Central memory CD8-positive, alpha-beta T cell (primary cell): ENCODE data around the gene SATB1.

ENCODE experiments used
- ATAC-seq: fragments of 150-1000 bp; cut with Tn5 transposase; replicated peaks from 2 replicates; pipeline ENCODE4 v1.10.0; 2022; ENCODE audit warnings: mild to moderate bottlenecking, moderate FRiP score, moderate number of reproducible peaks; ENCODE audit not compliant: poor library complexity, severe bottlenecking; ENCODE audit errors: extremely low read depth
- DNase-seq, 2 donors: peaks; one replicate each; pipeline ENCODE4 v3.0.0; 2021; ENCODE audit warnings: low spot score in 2 of 2
- H3K27ac Mint-ChIP-seq: one replicate; pipeline ENCODE4 v1.8.0; 2022; ENCODE audit warnings: low read depth, mild to moderate bottlenecking, moderate library complexity, mixed read lengths
- H3K27me3 Mint-ChIP-seq: one replicate; pipeline ENCODE4 v1.8.0; 2022; ENCODE audit warnings: mixed read lengths
- H3K36me3 Mint-ChIP-seq: one replicate; pipeline ENCODE4 v1.8.0; 2022; ENCODE audit warnings: mild to moderate bottlenecking, moderate library complexity, mixed read lengths; ENCODE audit not compliant: insufficient read depth
- H3K4me1 Mint-ChIP-seq: one replicate; pipeline ENCODE4 v1.8.0; 2022; ENCODE audit warnings: mixed read lengths
- H3K4me3 Mint-ChIP-seq: one replicate; pipeline ENCODE4 v1.8.0; 2022; ENCODE audit warnings: mild to moderate bottlenecking, moderate library complexity, mixed read lengths
- H3K9me3 Mint-ChIP-seq: one replicate; pipeline ENCODE4 v1.8.0; 2022; ENCODE audit warnings: mixed read lengths

Gene SATB1

GRCh38 chr3:18442756-18443664, 17.9 kb upstream of the SATB1 start:
- DNase-seq (no peak), ATAC-seq (no peak)
- H3K4me1 Mint-ChIP-seq, result peaks cover 63% of the 10 kb centered on the region
- H3K9me3 Mint-ChIP-seq, result no peaks in the 10 kb centered on the region
- H3K4me3 Mint-ChIP-seq, result peak overlapping the region; percentile 92
- H3K27me3 Mint-ChIP-seq, result no peaks in the 10 kb centered on the region
- peak overlapping the region; percentile 94 for H3K27ac Mint-ChIP-seq
- peaks cover 20% of the 10 kb centered on the region for H3K36me3 Mint-ChIP-seq

GRCh38 chr3:18441551-18441950, 16.4 kb upstream of the SATB1 start:
- no peak overlapping the region for H3K27ac Mint-ChIP-seq
- H3K27me3 Mint-ChIP-seq, result no peaks in the 10 kb centered on the region
- H3K4me3 Mint-ChIP-seq, result peak overlapping the region; percentile 32
- H3K4me1 Mint-ChIP-seq, result peaks cover 56% of the 10 kb centered on the region
- peaks cover 20% of the 10 kb centered on the region for H3K36me3 Mint-ChIP-seq
- ATAC-seq, result no peak
- no peaks in the 10 kb centered on the region for H3K9me3 Mint-ChIP-seq
- DNase-seq, result no peak

- peaks cover 16% of the 10 kb centered on the region for H3K36me3 Mint-ChIP-seq
- H3K4me1 Mint-ChIP-seq, result peaks cover 55% of the 10 kb centered on the region
- ATAC-seq, result no peak
Observed at GRCh38 chr3:18440066-18440722, 15.1 kb upstream of the SATB1 start.

DNA sequence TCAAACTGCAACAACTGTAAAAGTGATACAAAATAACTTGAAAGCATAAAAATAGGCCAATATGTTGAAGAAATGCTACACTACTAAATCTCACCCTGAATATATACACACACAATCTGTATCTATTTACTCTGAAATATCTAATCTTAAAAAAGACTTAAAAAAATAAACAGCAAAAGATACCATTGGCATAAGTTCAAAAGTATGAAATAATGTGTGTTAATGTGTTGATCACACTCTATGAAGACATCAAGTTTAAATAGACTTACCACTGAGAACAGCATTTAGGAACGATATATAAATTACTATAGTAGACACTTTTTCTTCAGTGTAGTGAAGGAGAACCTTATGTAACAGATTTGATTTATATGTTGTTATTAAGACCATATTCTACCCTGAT, 14.1 kb upstream of the SATB1 start:
- DNase-seq (no peak), ATAC-seq (no peak)
- Mint-ChIP-seq H3K9me3 (no peaks in the 10 kb centered on the region), H3K27ac (peak overlapping the region; percentile 44), H3K27me3 (no peaks in the 10 kb centered on the region), H3K36me3 (peaks cover 12% of the 10 kb centered on the region), H3K4me1 (peaks cover 59% of the 10 kb centered on the region), H3K4me3 (no peak overlapping the region)

More at GRCh38 chr3:18440066-18440722, 15.1 kb upstream of the SATB1 start:
- Mint-ChIP-seq H3K27me3 (no peaks in the 10 kb centered on the region), H3K27ac (peak overlapping the region; percentile 44), H3K4me3 (peak overlapping the region; percentile 53), H3K9me3 (no peaks in the 10 kb centered on the region)
- DNase-seq, result no peak

DNA sequence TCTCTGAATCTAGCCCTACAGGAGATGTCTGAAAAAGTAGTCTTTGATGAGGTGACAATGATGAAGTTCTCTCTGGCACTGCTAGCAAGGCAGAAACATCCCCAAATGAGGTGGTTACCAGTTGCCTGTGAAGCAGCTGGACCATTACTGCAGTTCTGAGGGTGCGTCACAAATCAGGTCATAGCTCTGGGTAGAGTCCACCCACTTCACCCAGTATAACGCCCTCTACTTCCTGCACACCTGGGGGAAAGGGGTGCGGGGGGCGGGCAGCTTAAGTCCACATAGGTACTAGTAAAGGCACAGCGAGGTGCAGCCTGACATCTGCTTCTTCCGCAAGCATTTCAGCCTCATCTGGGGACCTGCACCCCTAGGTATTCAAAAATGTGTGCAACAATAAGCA, 13.4 kb upstream of the SATB1 start:
- peaks cover 57% of the 10 kb centered on the region for H3K4me1 Mint-ChIP-seq
- H3K9me3 Mint-ChIP-seq, result no peaks in the 10 kb centered on the region
- DNase-seq (peak; percentile 22 to 24), ATAC-seq (peak; percentile 88)
- H3K27me3 Mint-ChIP-seq, result no peaks in the 10 kb centered on the region
- H3K4me3 Mint-ChIP-seq, result peak overlapping the region; percentile 65
- H3K36me3 Mint-ChIP-seq, result peaks cover 6% of the 10 kb centered on the region
- peak overlapping the region; percentile 77 for H3K27ac Mint-ChIP-seq

DNA sequence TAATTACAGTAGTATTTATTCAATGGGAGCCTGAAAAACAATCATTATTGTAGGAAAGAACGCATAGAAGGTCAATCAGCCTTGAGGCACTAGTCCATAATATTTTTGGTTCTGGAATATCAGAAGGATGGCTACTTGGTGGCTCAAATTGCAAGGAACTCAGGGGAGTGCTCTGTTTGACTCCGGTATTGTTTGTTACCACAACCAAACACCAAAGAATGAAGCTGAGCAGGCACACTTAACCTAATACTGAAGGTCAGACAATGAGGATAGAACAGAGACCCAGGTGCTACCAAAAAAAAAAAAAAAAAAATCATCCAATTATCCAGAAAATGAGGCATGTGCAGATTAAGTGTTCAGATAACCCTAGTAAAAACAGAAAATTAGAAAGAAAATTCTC, 11.1 kb upstream of the SATB1 start:
- H3K36me3 Mint-ChIP-seq, result peaks cover 3% of the 10 kb centered on the region
- no peak for DNase-seq
- H3K27ac Mint-ChIP-seq, result no peak overlapping the region
- peak overlapping the region; percentile 42 for H3K4me3 Mint-ChIP-seq
- peaks cover 48% of the 10 kb centered on the region for H3K4me1 Mint-ChIP-seq
- ATAC-seq, result no peak
- no peaks in the 10 kb centered on the region for H3K27me3 Mint-ChIP-seq
- no peaks in the 10 kb centered on the region for H3K9me3 Mint-ChIP-seq

DNA sequence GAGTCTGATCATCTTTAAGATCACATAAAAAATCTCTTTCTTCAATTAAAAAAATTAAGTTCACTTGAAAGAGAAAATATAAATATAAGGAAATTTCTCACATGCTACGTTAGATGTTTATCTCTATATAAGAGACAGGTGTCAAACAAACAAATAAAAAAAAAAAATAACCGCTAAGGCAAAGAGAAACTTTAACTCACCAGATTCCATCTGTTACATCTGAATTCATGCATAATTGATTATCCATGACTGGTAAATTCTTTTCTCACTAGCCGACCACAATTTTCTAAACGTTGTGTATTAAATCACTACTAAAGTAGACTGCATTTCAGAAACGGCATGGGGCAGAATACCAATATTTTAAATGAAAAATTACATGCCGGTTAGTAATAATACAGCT, 9.6 kb upstream of the SATB1 start:
- no peaks in the 10 kb centered on the region for H3K9me3 Mint-ChIP-seq
- no peak overlapping the region for H3K27ac Mint-ChIP-seq
- ATAC-seq, result no peak
- H3K27me3 Mint-ChIP-seq, result no peaks in the 10 kb centered on the region
- peaks cover 46% of the 10 kb centered on the region for H3K4me1 Mint-ChIP-seq
- no peak overlapping the region for H3K4me3 Mint-ChIP-seq
- H3K36me3 Mint-ChIP-seq, result peaks cover 6% of the 10 kb centered on the region
- no peak for DNase-seq

GRCh38 chr3:18432752-18433151, 7.6 kb upstream of the SATB1 start:
- no peak overlapping the region for H3K4me3 Mint-ChIP-seq

GRCh38 chr3:18431266-18431665, 6.1 kb upstream of the SATB1 start:
- DNase-seq, result no peak
- H3K4me3 Mint-ChIP-seq, result peak overlapping the region; percentile 50

More at GRCh38 chr3:18432752-18433151, 7.6 kb upstream of the SATB1 start:
- Mint-ChIP-seq H3K36me3 (peaks cover 6% of the 10 kb centered on the region), H3K27ac (no peak overlapping the region), H3K4me1 (peaks cover 36% of the 10 kb centered on the region), H3K9me3 (no peaks in the 10 kb centered on the region), H3K27me3 (no peaks in the 10 kb centered on the region)
- ATAC-seq, result no peak
- no peak for DNase-seq

DNA sequence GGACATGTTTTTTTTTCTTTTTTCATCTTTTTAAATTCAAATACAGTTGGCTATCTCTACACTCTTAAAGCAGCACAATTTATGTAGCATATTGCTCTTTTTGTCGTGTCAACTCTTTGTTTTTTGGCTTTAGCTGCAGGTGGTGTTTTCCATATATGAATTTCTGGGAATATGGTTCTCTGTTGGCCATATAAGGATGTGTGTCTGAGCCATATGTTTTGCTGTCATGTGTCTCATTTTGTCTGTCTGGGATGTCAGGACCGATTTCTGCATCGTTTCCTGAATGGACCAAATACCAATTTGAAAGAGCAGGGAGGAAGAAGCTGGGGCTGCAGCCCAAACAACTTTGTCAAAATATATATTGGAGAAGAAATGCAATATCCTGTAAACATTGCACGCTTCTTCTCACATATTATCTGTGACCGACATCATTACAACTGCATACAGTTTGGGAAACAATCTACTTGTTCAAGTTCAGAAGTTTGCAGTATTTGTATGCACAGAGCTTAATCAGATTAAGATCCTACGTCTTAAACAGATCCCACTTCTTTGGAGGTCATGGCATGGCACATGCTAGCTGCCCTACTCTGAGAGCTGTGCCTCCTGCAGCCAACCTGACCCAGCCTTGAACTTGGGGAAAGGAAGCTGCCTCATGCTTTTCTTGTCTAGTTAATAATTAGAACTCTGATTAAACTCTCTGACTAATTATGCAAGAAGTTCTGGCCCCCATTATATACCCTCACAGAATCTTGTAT, 4.0 kb upstream of the SATB1 start:
- H3K27me3 Mint-ChIP-seq, result no peaks in the 10 kb centered on the region
- H3K4me1 Mint-ChIP-seq, result peaks cover 39% of the 10 kb centered on the region
- H3K27ac Mint-ChIP-seq, result no peak overlapping the region
- H3K36me3 Mint-ChIP-seq, result peaks cover 20% of the 10 kb centered on the region
- no peak overlapping the region for H3K4me3 Mint-ChIP-seq
- DNase-seq (no peak), ATAC-seq (no peak)
- no peaks in the 10 kb centered on the region for H3K9me3 Mint-ChIP-seq

More at GRCh38 chr3:18431266-18431665, 6.1 kb upstream of the SATB1 start:
- ATAC-seq, result no peak
- H3K4me1 Mint-ChIP-seq, result peaks cover 43% of the 10 kb centered on the region
- H3K9me3 Mint-ChIP-seq, result no peaks in the 10 kb centered on the region
- no peaks in the 10 kb centered on the region for H3K27me3 Mint-ChIP-seq
- H3K27ac Mint-ChIP-seq, result no peak overlapping the region
- H3K36me3 Mint-ChIP-seq, result peaks cover 5% of the 10 kb centered on the region

DNA sequence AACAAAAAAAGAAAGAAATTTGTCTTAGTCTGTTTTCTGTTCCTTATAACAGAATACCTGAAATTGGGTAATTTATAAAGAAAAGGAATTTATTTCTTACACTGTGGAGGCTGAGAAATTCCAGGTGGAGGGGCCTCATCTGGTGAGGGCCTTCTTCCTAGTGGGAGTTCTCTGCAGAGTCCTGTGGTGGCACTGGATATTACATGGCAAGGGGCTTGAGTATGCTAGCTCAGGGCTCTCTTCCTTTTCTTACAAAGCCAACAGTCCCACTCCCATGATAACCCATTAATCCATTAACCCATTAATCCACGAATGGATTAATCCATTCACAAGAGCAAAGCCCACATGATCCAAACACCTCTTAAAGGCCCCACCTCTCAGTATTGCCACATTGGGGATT, 2.9 kb upstream of the SATB1 start:
- no peaks in the 10 kb centered on the region for H3K9me3 Mint-ChIP-seq
- DNase-seq (no peak), ATAC-seq (no peak)
- H3K4me3 Mint-ChIP-seq, result no peak overlapping the region
- H3K36me3 Mint-ChIP-seq, result peaks cover 26% of the 10 kb centered on the region
- H3K27me3 Mint-ChIP-seq, result no peaks in the 10 kb centered on the region
- no peak overlapping the region for H3K27ac Mint-ChIP-seq
- peaks cover 50% of the 10 kb centered on the region for H3K4me1 Mint-ChIP-seq

GRCh38 chr3:18426597-18427193, 1.6 kb upstream of the SATB1 start:
- Mint-ChIP-seq H3K4me3 (peak overlapping the region; percentile 97), H3K9me3 (no peaks in the 10 kb centered on the region), H3K27me3 (no peaks in the 10 kb centered on the region), H3K27ac (peak overlapping the region; percentile 99), H3K4me1 (peaks cover 58% of the 10 kb centered on the region), H3K36me3 (peaks cover 26% of the 10 kb centered on the region)
- ATAC-seq (no peak), DNase-seq (no peak)
